Breast epithelium (tissue), 3 donors: ENCODE measurements around the gene TUBA3E.

Experiments
- CTCF ChIP-seq, 3 donors: fragments of 450-650 bp; IDR thresholded peaks; one replicate each; pipeline ENCODE4 v1.5.1; 2016 to 2017; ENCODE audit warnings: antibody characterized with exemption in 3 of 3, mild to moderate bottlenecking in 3 of 3, moderate library complexity in 3 of 3
- POLR2A ChIP-seq: fragments of 450-650 bp; IDR thresholded peaks from one replicate; pipeline ENCODE4 v1.6.1; 2016; ENCODE audit warnings: antibody characterized with exemption, mild to moderate bottlenecking, moderate library complexity

GRCh38 chr2:130154773-130155765 lies 43.2 kb downstream of the TUBA3E start:
- no peak for TF ChIP-seq CTCF (IDR thresholded peaks at IDR 0.05)
- no peak for TF ChIP-seq POLR2A
